Measurements from ENCODE around the gene BRD7. TPM values are rescaled to one million over a fixed set of nuclear protein-coding genes. Genes with fewer than 3 reads are reported as not detected.

The BRD7 gene
- total and polyA plus RNA-seq, 2 of the 13 experiments (the other 11 are each of a cell fraction or from before 2014, with no cell fraction given): 82.3 to 149 TPM

- TF ChIP-seq ZNF142 (CRISPR knock-in tag; IDR thresholded peaks at IDR 0.05): 0 out of 2 replicates have a peak, but pooled peaks have one; percentile 38
- TF ChIP-seq FOXM1 (CRISPR knock-in tag; IDR thresholded peaks at IDR 0.05): 0 out of 2 replicates have a peak, but pooled peaks have one; percentile 51
- no peak for TF ChIP-seq PCBP1 (IDR thresholded peaks at IDR 0.05; ENCODE audit: borderline replicate concordance, low read depth, low read length)
- TF ChIP-seq ZNF547 (CRISPR knock-in tag; IDR thresholded peaks at IDR 0.05): no peak
- TF ChIP-seq SIX4 (CRISPR knock-in tag; IDR thresholded peaks at IDR 0.05): no peak
- TF ChIP-seq SOX6 (IDR thresholded peaks at IDR 0.05): no peak
- no peak for TF ChIP-seq SOX6 (CRISPR knock-in tag; IDR thresholded peaks at IDR 0.05)
- TF ChIP-seq NCOA1 (CRISPR knock-in tag; IDR thresholded peaks at IDR 0.05): 0 out of 2 replicates have a peak, but pooled peaks have one; percentile 47
- TF ChIP-seq FIP1L1 (IDR thresholded peaks at IDR 0.05; ENCODE audit: borderline replicate concordance, insufficient read depth, low read depth, low read length): no peak
- TF ChIP-seq CENPBD1 (CRISPR knock-in tag; IDR thresholded peaks at IDR 0.05; ENCODE audit: borderline replicate concordance, low read depth): no peak
- no peak for TF ChIP-seq ZNF704 (CRISPR knock-in tag; IDR thresholded peaks at IDR 0.05; ENCODE audit: borderline replicate concordance)
- TF ChIP-seq SMARCE1 (IDR thresholded peaks at IDR 0.05; ENCODE audit: borderline replicate concordance): no peak
- no peak for TF ChIP-seq POLR2AphosphoS5 (IDR thresholded peaks at IDR 0.05; ENCODE audit: low read depth, low read length)
- no peak for TF ChIP-seq MBD4 (IDR thresholded peaks at IDR 0.05; ENCODE audit: borderline replicate concordance, low read length)
- 0 out of 2 replicates have a peak, but pooled peaks have one; percentile 54 for TF ChIP-seq HOXA5 (CRISPR knock-in tag; IDR thresholded peaks at IDR 0.05)
- peak; percentile 63; the same call in 1 of the 2 replicates for TF ChIP-seq KDM5B (CRISPR knock-in tag; IDR thresholded peaks at IDR 0.05; ENCODE audit: borderline replicate concordance)
- TF ChIP-seq HNRNPK (IDR thresholded peaks at IDR 0.05; ENCODE audit: low read depth, low read length, poor library complexity, severe bottlenecking): no peak
- TF ChIP-seq ZNF207 (IDR thresholded peaks at IDR 0.05; ENCODE audit: borderline replicate concordance): no peak
- TF ChIP-seq FOXO4 (CRISPR knock-in tag; conservative IDR thresholded peaks at IDR 0.05): 0 out of 2 replicates have a peak, but pooled peaks have one; percentile 64
- no peak for TF ChIP-seq CERS6 (CRISPR knock-in tag; IDR thresholded peaks at IDR 0.05)
Measured at GRCh38 chr16:50297301-50298074, 71.3 kb downstream of the BRD7 start (continued).

Data from HepG2 (cell line).